Measurements from ENCODE around the gene PAX4.
A peak's percentile ranks its signal among the peaks of the same experiment; 100 is the strongest.

Gene PAX4

GRCh38 chr7:127651556-127652332 is 33.8 kb upstream of the PAX4 start, which contains the start of gene SND1:
SND1 (plus strand) TSS chr7:127652194; CDS start chr7:127652374, 180 bp downstream.
- no peaks in the 10 kb centered on the region for H3K27me3 ChIP-seq
- TF ChIP-seq, protein P1, sequence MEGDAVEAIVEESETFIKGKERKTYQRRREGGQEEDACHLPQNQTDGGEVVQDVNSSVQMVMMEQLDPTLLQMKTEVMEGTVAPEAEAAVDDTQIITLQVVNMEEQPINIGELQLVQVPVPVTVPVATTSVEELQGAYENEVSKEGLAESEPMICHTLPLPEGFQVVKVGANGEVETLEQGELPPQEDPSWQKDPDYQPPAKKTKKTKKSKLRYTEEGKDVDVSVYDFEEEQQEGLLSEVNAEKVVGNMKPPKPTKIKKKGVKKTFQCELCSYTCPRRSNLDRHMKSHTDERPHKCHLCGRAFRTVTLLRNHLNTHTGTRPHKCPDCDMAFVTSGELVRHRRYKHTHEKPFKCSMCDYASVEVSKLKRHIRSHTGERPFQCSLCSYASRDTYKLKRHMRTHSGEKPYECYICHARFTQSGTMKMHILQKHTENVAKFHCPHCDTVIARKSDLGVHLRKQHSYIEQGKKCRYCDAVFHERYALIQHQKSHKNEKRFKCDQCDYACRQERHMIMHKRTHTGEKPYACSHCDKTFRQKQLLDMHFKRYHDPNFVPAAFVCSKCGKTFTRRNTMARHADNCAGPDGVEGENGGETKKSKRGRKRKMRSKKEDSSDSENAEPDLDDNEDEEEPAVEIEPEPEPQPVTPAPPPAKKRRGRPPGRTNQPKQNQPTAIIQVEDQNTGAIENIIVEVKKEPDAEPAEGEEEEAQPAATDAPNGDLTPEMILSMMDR (IDR thresholded peaks at IDR 0.05): peak; percentile 65
- H3K36me3 ChIP-seq: no peaks in the 10 kb centered on the region
- no peaks in the 10 kb centered on the region for H3K9me3 ChIP-seq
- peak within 1 kb of the TSS; percentile 94 to 97 for H3K4me3 ChIP-seq (ENCODE audit: low read depth in 1 of 2, low read length in 1 of 2)
- peaks cover 40 to 42% of the 10 kb centered on the region in 2 experiments for H3K4me1 ChIP-seq (ENCODE audit: control insufficient read depth in 1 of 2, insufficient read depth in 1 of 2, low read depth in 1 of 2, low read length in 1 of 2)
- peak within 1 kb of the TSS; percentile 80 for H3K27ac ChIP-seq

DNA sequence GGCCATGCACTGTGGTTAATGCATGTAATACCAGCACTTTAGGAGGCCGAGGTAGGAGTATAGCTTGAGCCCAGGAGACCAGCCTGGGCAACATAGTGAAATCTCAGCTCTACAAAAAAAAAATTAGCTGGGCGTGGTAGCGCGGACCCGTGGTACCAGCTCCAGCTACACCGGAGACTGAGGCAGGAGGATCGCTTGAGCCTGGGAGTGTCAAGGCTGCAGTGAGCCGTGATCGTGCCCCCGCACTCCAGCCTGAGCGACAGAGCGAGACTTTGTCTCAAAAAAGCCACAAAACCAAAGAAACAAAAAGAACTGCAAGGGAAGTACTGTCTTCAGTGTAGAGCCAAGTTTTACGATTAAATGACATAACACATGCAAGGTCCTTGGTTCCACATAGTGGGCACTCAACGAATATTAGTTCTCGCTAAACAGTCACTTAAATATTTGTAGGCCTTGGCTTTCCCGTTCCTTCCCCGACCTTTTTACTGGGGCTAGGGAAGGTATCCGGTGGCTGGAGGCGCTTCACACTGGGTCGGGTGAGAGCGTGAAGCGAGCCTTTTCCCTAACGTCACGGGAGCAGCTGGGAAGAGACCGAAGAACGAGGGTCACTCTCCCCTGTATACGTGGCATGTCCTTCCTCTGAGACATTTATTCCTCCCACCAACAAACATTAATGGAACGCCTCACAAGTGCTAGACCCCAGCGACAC is 33.1 kb upstream of the PAX4 start:
- Histone ChIP-seq H3K36me3 (no peaks in the 10 kb centered on the region), H3K27ac (peak overlapping the region; percentile 80), H3K9me3 (no peaks in the 10 kb centered on the region), H3K4me1 (ENCODE audit: control insufficient read depth in 1 of 2, insufficient read depth in 1 of 2, low read depth in 1 of 2, low read length in 1 of 2) (peaks cover 40 to 41% of the 10 kb centered on the region in 2 experiments), H3K4me3 (ENCODE audit: low read depth in 1 of 2, low read length in 1 of 2) (peak overlapping the region; percentile 94 to 97), H3K27me3 (no peaks in the 10 kb centered on the region)
- TF ChIP-seq, protein P1 (IDR thresholded peaks at IDR 0.05): no peak

DNA sequence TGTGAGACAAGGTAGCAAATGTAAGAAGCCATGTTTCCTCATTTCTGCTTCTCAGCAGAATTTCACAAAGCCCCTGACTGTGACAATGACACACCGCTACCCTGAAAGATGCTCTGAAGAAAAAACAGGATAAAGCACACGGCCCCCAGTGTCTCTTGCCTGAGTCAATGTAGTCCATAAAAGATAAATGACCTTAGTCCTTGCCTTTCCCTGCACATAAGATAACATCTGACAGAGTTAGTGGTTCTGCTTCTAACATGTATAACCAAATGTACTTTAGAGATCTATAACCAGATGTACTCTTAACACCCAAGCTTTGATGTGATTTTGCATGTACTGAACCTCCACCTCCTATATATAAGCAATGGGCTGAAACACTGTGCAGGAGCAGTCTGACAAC is 31.0 kb upstream of the PAX4 start:
- no peaks in the 10 kb centered on the region for H3K36me3 ChIP-seq
- TF ChIP-seq, protein P1 (IDR thresholded peaks at IDR 0.05): no peak
- peaks cover 21 to 22% of the 10 kb centered on the region in 2 experiments for H3K4me1 ChIP-seq (ENCODE audit: control insufficient read depth in 1 of 2, insufficient read depth in 1 of 2, low read depth in 1 of 2, low read length in 1 of 2)
- H3K27me3 ChIP-seq: no peaks in the 10 kb centered on the region
- H3K9me3 ChIP-seq: no peaks in the 10 kb centered on the region
- no peak overlapping the region for H3K27ac ChIP-seq
- no peak overlapping the region for H3K4me3 ChIP-seq (ENCODE audit: low read depth in 1 of 2, low read length in 1 of 2)

DNA sequence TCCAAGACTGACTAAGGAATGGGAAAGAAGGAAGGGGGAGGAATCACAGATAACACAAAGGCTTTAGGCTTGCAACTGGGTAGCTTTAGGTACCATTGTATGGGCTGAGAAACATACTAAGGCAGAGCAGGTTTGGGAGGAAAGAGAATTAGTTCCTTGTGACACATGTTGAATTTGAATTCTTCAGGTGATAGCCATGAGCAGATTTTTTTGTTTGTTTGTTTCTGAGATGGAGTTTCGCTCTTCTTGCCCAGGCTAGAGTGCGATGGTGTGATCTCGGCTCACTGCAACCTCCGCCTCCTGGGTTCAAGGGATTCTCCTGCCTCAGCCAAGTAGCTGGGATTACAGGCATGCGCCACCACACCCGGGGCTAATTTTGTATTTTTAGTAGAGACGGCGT is 29.7 kb upstream of the PAX4 start:
- Histone ChIP-seq H3K9me3 (no peaks in the 10 kb centered on the region), H3K27me3 (no peaks in the 10 kb centered on the region), H3K27ac (no peak overlapping the region), H3K4me1 (ENCODE audit: control insufficient read depth in 1 of 2, insufficient read depth in 1 of 2, low read depth in 1 of 2, low read length in 1 of 2) (peaks cover 13% of the 10 kb centered on the region in 2 experiments), H3K4me3 (ENCODE audit: low read depth in 1 of 2, low read length in 1 of 2) (no peak overlapping the region), H3K36me3 (no peaks in the 10 kb centered on the region)
- TF ChIP-seq, protein P1 (IDR thresholded peaks at IDR 0.05): no peak

GRCh38 chr7:127644484-127644883 is 26.5 kb upstream of the PAX4 start:
- peaks cover 1% of the 10 kb centered on the region for H3K27me3 ChIP-seq
- H3K36me3 ChIP-seq: no peaks in the 10 kb centered on the region
- H3K9me3 ChIP-seq: no peaks in the 10 kb centered on the region
- H3K4me1 ChIP-seq (ENCODE audit: control insufficient read depth in 1 of 2, insufficient read depth in 1 of 2, low read depth in 1 of 2, low read length in 1 of 2): no peaks in the 10 kb centered on the region
- no peak overlapping the region for H3K4me3 ChIP-seq (ENCODE audit: low read depth in 1 of 2, low read length in 1 of 2)
- no peak overlapping the region for H3K27ac ChIP-seq
- TF ChIP-seq, protein P1 (IDR thresholded peaks at IDR 0.05): no peak
